ENCODE data around the gene DMD.

DNA sequence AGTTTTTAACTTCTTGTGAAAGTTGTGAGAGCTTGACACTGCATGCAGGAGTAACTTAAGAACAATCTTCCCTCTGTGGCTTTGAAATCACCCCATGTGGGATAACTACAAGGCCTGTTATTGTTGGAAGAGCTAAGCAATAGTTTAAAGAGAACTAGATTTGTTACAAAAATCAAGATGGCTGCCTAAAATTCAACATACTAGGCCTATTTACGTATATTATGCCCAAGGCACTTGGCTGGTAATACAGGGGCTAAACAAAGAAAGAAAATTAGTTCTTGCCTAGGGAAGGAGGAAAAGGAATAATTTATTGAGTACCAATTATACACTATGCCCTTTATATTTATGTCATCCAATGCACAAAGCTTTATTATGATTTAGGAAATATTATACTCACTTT lies 36.1 kb downstream of the DMD start:
- no peak for TF ChIP-seq POLR2A (IDR thresholded peaks at IDR 0.05)
- TF ChIP-seq EP300 (IDR thresholded peaks at IDR 0.05), result no peak

Data from sigmoid colon (tissue), 4 donors.